Liver (tissue), 9 donors: ENCODE results near the gene NAPA. TPM values are rescaled to one million over a fixed set of nuclear protein-coding genes. Genes with fewer than 3 reads are reported as not detected.

Experiments
- DNase-seq: peaks from one replicate; pipeline ENCODE4 v3.0.0-alpha.2; 2017; ENCODE audit warnings: low spot score
- H3K27ac ChIP-seq, 2 donors: one replicate each; pipeline ENCODE4 v1.7.0; 2013; ENCODE audit warnings: inconsistent platforms in 2 of 2, low read length in 2 of 2, control low read depth in 1 of 2, low read depth in 1 of 2, mild to moderate bottlenecking in 1 of 2
- H3K27me3 ChIP-seq, 4 donors: one replicate each; pipeline versions ENCODE4 v1.6.1 to v1.7.0; 2013; ENCODE audit warnings: low read length in 3 of 4, inconsistent platforms in 1 of 4, mild to moderate bottlenecking in 1 of 4, moderate library complexity in 1 of 4; ENCODE audit not compliant: control insufficient read depth in 4 of 4, insufficient read depth in 4 of 4
- H3K36me3 ChIP-seq, 4 donors: one replicate each; pipeline versions ENCODE4 v1.6.1 to v1.7.0; 2013; ENCODE audit warnings: low read length in 3 of 4, mild to moderate bottlenecking in 3 of 4, low read depth in 1 of 4, moderate library complexity in 1 of 4; ENCODE audit not compliant: control insufficient read depth in 4 of 4, insufficient read depth in 3 of 4
- H3K4me1 ChIP-seq, 4 donors: one replicate each; pipeline versions ENCODE4 v1.6.1 to v1.7.0; 2013; ENCODE audit warnings: low read length in 3 of 4, mild to moderate bottlenecking in 3 of 4, moderate library complexity in 1 of 4; ENCODE audit not compliant: control insufficient read depth in 4 of 4, insufficient read depth in 4 of 4
- H3K4me3 ChIP-seq, 3 donors: one replicate each; pipeline versions ENCODE4 v1.6.1 to v1.7.0; 2013; ENCODE audit warnings: low read length in 3 of 3, control low read depth in 1 of 3, low read depth in 1 of 3, mild to moderate bottlenecking in 1 of 3
- H3K9ac ChIP-seq, 2 donors: one replicate each; pipeline ENCODE4 v1.7.0; 2013; ENCODE audit warnings: low read length in 2 of 2, mild to moderate bottlenecking in 2 of 2, moderate library complexity in 2 of 2, control low read depth in 1 of 2, low read depth in 1 of 2
- H3K9me3 ChIP-seq, 4 donors: one replicate each; pipeline versions ENCODE4 v1.6.1 to v1.7.0; 2013; ENCODE audit warnings: low read length in 3 of 4; ENCODE audit not compliant: control insufficient read depth in 4 of 4
- JUND ChIP-seq, 2 donors: IDR thresholded peaks; 2 replicates each; pipeline ENCODE4 v1.6.1; 2016; ENCODE audit warnings: antibody characterized with exemption in 2 of 2
- NR2F2 ChIP-seq: IDR thresholded peaks from 2 replicates; pipeline ENCODE4 v1.6.1; 2016; ENCODE audit warnings: antibody characterized with exemption
- RAD21 ChIP-seq, 2 donors: IDR thresholded peaks; 2 replicates each; pipeline ENCODE4 v1.6.1; 2016; ENCODE audit warnings: antibody characterized with exemption in 2 of 2, mild to moderate bottlenecking in 2 of 2
- WGBS: extraction: QIAGEN DNeasy Blood & Tissue Kit; methylation state at CpG from one replicate; pipeline ENCODE4 v1.1.7; 2013; 5-methylcytosine and 5-hydroxymethylcytosine counted together
- polyA plus RNA-seq, 2 donors: library from polyadenylated mRNA; stranded (reverse) in 1 of 2; unstranded in 1 of 2; fragments of 200-250 nt in 1 of 2; fragments of >200 nt in 1 of 2; fragmentation: Nextera tagmentation in 1 of 2; extraction: Ambion mirVana in 1 of 2; gene quantifications; one replicate each; pipeline versions ENCODE4 v1.2.1 to v1.2.3, GENCODE V29; 2013 to 2015
- total RNA-seq, 2 donors: library from RNA; depleted of rRNA; stranded (reverse); fragments of >200 nt; gene quantifications; one replicate each; pipeline ENCODE4 v1.2.3, GENCODE V29; 2014
- TF ChIP-seq, protein P1 (sequence below): IDR thresholded peaks from 2 replicates; pipeline ENCODE4 v1.6.1; 2016; ENCODE audit warnings: antibody characterized with exemption, mild to moderate bottlenecking
- TF ChIP-seq, protein P2 (sequence below): IDR thresholded peaks from 2 replicates; pipeline ENCODE4 v1.6.1; 2016; ENCODE audit warnings: antibody characterized with exemption
- TF ChIP-seq, protein P3 (sequence below): IDR thresholded peaks from 2 replicates; pipeline ENCODE4 v1.6.1; 2016; ENCODE audit warnings: antibody characterized with exemption
- TF ChIP-seq, protein P4 (sequence below): fragments of 150-350 bp; IDR thresholded peaks from 2 replicates; pipeline ENCODE4 v1.5.1; 2017; ENCODE audit warnings: improper control_type of control experiment, low read depth, low read length; ENCODE audit not compliant: missing input control
- TF ChIP-seq, protein P5 (sequence below): IDR thresholded peaks from 2 replicates; pipeline ENCODE4 v1.6.1; 2016; ENCODE audit warnings: antibody characterized with exemption
- donor health status: healthy.
- donor health status: healthy.
- donor health status: healthy.
- donor health status: healthy.
- donor health status: healthy.

The NAPA gene
- total and polyA plus RNA-seq, 4 donors: 73.4 to 132 (median 120) TPM

DNA sequence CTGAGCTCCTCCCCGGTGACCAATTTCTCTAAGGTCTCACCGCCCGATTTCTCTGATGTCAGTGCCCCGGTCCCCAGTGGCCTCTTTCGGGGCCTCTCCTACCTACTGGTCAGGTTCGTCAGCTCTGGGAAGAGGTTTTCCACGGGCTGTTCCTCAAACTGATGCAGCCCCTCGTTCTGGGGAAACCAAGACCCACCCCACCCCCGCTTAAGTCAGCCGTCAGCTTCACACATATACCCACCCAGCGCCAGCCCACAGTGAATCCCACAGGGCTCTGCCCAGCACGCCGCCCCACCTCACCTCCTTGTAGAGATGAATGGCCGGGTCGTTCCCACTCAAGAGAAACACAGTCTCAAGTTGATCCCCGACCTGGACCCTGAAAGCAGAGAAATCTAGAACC is 34.2 kb downstream of the NAPA start:
- H3K4me1 ChIP-seq: peaks cover 0 to 7% (median 2%) of the 10 kb centered on the region in 4 donors
- H3K27ac ChIP-seq: no peak overlapping the region
- no peak overlapping the region for H3K4me3 ChIP-seq
- DNase-seq: no peak
- H3K9me3 ChIP-seq: no peaks in the 10 kb centered on the region
- no peaks in the 10 kb centered on the region for H3K36me3 ChIP-seq
- WGBS: 89% methylated on average over 16 of the region's 16 CpGs
- no peak for TF ChIP-seq JUND (IDR thresholded peaks at IDR 0.05)
- TF ChIP-seq, protein P1, sequence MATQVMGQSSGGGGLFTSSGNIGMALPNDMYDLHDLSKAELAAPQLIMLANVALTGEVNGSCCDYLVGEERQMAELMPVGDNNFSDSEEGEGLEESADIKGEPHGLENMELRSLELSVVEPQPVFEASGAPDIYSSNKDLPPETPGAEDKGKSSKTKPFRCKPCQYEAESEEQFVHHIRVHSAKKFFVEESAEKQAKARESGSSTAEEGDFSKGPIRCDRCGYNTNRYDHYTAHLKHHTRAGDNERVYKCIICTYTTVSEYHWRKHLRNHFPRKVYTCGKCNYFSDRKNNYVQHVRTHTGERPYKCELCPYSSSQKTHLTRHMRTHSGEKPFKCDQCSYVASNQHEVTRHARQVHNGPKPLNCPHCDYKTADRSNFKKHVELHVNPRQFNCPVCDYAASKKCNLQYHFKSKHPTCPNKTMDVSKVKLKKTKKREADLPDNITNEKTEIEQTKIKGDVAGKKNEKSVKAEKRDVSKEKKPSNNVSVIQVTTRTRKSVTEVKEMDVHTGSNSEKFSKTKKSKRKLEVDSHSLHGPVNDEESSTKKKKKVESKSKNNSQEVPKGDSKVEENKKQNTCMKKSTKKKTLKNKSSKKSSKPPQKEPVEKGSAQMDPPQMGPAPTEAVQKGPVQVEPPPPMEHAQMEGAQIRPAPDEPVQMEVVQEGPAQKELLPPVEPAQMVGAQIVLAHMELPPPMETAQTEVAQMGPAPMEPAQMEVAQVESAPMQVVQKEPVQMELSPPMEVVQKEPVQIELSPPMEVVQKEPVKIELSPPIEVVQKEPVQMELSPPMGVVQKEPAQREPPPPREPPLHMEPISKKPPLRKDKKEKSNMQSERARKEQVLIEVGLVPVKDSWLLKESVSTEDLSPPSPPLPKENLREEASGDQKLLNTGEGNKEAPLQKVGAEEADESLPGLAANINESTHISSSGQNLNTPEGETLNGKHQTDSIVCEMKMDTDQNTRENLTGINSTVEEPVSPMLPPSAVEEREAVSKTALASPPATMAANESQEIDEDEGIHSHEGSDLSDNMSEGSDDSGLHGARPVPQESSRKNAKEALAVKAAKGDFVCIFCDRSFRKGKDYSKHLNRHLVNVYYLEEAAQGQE: no peak
- no peak for TF ChIP-seq RAD21 (IDR thresholded peaks at IDR 0.05)
- TF ChIP-seq, protein P2, sequence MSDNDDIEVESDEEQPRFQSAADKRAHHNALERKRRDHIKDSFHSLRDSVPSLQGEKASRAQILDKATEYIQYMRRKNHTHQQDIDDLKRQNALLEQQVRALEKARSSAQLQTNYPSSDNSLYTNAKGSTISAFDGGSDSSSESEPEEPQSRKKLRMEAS: no peak
- no peak for TF ChIP-seq NR2F2
- TF ChIP-seq, protein P3, sequence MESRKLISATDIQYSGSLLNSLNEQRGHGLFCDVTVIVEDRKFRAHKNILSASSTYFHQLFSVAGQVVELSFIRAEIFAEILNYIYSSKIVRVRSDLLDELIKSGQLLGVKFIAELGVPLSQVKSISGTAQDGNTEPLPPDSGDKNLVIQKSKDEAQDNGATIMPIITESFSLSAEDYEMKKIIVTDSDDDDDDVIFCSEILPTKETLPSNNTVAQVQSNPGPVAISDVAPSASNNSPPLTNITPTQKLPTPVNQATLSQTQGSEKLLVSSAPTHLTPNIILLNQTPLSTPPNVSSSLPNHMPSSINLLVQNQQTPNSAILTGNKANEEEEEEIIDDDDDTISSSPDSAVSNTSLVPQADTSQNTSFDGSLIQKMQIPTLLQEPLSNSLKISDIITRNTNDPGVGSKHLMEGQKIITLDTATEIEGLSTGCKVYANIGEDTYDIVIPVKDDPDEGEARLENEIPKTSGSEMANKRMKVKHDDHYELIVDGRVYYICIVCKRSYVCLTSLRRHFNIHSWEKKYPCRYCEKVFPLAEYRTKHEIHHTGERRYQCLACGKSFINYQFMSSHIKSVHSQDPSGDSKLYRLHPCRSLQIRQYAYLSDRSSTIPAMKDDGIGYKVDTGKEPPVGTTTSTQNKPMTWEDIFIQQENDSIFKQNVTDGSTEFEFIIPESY: no peak
- H3K27me3 ChIP-seq: no peaks in the 10 kb centered on the region
- H3K9ac ChIP-seq: no peak overlapping the region

DNA sequence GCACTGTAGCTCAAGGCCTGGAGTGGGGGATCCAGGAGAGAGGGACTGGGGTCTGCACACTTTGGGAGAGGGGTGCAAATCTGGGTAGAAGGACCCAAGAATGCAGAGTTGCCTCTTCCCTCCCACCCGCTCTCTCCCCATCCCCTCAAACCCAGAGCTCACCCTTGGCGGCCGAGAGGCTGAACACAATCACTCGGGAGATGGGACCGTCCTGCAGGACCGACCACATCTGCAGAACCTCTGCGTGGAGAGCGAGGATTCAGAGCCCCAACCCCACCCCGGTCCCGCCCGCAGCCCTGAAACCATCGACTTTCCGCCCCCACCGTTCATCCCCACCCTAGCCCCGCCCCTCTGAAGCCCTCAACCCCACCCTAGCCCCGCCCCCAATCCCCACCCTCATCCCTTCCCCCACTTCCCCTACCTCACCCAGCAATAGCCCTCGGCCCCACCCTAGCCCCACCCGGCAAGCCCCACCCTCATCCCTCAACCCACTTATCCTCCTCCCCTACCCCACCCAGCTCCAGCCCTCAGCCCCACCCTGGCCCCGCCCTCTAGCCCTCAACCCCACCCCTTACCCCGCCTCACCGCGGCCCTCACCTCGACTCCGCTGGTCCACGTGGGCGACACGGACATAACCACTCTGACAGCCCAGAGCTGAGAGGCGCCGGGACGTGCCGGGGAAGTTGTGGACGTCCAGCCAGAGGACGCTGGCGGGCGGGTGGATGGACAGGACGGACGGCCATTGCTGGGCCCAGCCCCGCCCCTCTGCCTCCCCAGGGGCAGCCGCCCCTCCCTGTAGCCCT is 35.0 kb downstream of the NAPA start:
- Histone ChIP-seq H3K9ac (no peak overlapping the region), H3K9me3 (no peaks in the 10 kb centered on the region), H3K27me3 (no peaks in the 10 kb centered on the region), H3K36me3 (peaks cover 0 to 1% (median 0%) of the 10 kb centered on the region in 4 donors), H3K4me1 (peaks cover 0 to 7% (median 2%) of the 10 kb centered on the region in 4 donors), H3K4me3 (no peak overlapping the region), H3K27ac (no peak overlapping the region)
- TF ChIP-seq, protein P4, sequence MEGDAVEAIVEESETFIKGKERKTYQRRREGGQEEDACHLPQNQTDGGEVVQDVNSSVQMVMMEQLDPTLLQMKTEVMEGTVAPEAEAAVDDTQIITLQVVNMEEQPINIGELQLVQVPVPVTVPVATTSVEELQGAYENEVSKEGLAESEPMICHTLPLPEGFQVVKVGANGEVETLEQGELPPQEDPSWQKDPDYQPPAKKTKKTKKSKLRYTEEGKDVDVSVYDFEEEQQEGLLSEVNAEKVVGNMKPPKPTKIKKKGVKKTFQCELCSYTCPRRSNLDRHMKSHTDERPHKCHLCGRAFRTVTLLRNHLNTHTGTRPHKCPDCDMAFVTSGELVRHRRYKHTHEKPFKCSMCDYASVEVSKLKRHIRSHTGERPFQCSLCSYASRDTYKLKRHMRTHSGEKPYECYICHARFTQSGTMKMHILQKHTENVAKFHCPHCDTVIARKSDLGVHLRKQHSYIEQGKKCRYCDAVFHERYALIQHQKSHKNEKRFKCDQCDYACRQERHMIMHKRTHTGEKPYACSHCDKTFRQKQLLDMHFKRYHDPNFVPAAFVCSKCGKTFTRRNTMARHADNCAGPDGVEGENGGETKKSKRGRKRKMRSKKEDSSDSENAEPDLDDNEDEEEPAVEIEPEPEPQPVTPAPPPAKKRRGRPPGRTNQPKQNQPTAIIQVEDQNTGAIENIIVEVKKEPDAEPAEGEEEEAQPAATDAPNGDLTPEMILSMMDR: no peak
- TF ChIP-seq, protein P5, sequence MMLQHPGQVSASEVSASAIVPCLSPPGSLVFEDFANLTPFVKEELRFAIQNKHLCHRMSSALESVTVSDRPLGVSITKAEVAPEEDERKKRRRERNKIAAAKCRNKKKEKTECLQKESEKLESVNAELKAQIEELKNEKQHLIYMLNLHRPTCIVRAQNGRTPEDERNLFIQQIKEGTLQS: no peak
- no peak for DNase-seq
- WGBS: 34% methylated on average over 39 of the region's 39 CpGs
